Activated T-cell treated with anti-CD3 and anti-CD28 coated beads, Interleukin-2, amount 50 U/mL, for 4 hours (primary cell): ENCODE data around the gene PTEN. TPM values are rescaled to one million over a fixed set of nuclear protein-coding genes. Genes with fewer than 3 reads are reported as not detected.
"Not testable (repeated sequence)": the region's sequence is repeated elsewhere in the genome, so short reads cannot be mapped to it uniquely, and the experiment has no call there.

Source experiments
- ATAC-seq, 2 donors: fragments of 200-7000 bp; cut with Tn5 transposase; one replicate each; pipeline ENCODE4 v1.10.0; 2021
- DNase-seq: peaks from one replicate; pipeline ENCODE4 v3.0.0-alpha.2; 2020
- H3K27me3 Mint-ChIP-seq: one replicate; pipeline ENCODE4 v1.8.0; 2021; ENCODE audit warnings: low read depth, mixed read lengths
- H3K36me3 Mint-ChIP-seq: one replicate; pipeline ENCODE4 v1.8.0; 2022; ENCODE audit warnings: mixed read lengths; ENCODE audit not compliant: insufficient read depth
- H3K4me1 Mint-ChIP-seq: one replicate; pipeline ENCODE4 v1.8.0; 2021; ENCODE audit warnings: low read depth, mixed read lengths
- H3K4me3 Mint-ChIP-seq: one replicate; pipeline ENCODE4 v1.8.0; 2021; ENCODE audit warnings: mild to moderate bottlenecking, moderate library complexity, mixed read lengths
- H3K9me3 Mint-ChIP-seq: one replicate; pipeline ENCODE4 v1.8.0; 2021; ENCODE audit warnings: mixed read lengths
- total RNA-seq, 3 donors: library from RNA; stranded (reverse); gene quantifications; one replicate each; pipeline ENCODE4 v1.2.1, GENCODE V29; 2021

Gene PTEN
- total RNA-seq, 3 donors from 2014 or later: 32.8 to 37.2 (median 35.5) TPM

GRCh38 chr10:87838650-87839049, 24.8 kb upstream of the PTEN start:
- ATAC-seq (no peak), DNase-seq (no peak)
- Mint-ChIP-seq H3K4me1 (no peaks in the 10 kb centered on the region), H3K36me3 (peaks cover 2% of the 10 kb centered on the region), H3K4me3 (no peak overlapping the region), H3K27me3 (no peaks in the 10 kb centered on the region), H3K9me3 (peaks cover 6% of the 10 kb centered on the region)

- no peak for ATAC-seq
- no peak for DNase-seq
- Mint-ChIP-seq H3K4me1 (no peaks in the 10 kb centered on the region), H3K27me3 (no peaks in the 10 kb centered on the region), H3K36me3 (peaks cover 2% of the 10 kb centered on the region), H3K9me3 (peaks cover 6% of the 10 kb centered on the region), H3K4me3 (no peak overlapping the region)
Observed at GRCh38 chr10:87841186-87841585, 22.2 kb upstream of the PTEN start.

GRCh38 chr10:87842220-87842641, 21.2 kb upstream of the PTEN start:
- H3K4me3 Mint-ChIP-seq: no peak overlapping the region
- H3K36me3 Mint-ChIP-seq: no peaks in the 10 kb centered on the region
- ATAC-seq (no peak), DNase-seq (no peak)
- H3K4me1 Mint-ChIP-seq: no peaks in the 10 kb centered on the region
- no peaks in the 10 kb centered on the region for H3K9me3 Mint-ChIP-seq
- H3K27me3 Mint-ChIP-seq: no peaks in the 10 kb centered on the region

GRCh38 chr10:87842776-87843497, 20.5 kb upstream of the PTEN start:
- no peak overlapping the region for H3K4me3 Mint-ChIP-seq
- H3K4me1 Mint-ChIP-seq: no peaks in the 10 kb centered on the region
- no peaks in the 10 kb centered on the region for H3K36me3 Mint-ChIP-seq
- ATAC-seq (no peak), DNase-seq (no peak)
- no peaks in the 10 kb centered on the region for H3K27me3 Mint-ChIP-seq
- H3K9me3 Mint-ChIP-seq: no peaks in the 10 kb centered on the region

GRCh38 chr10:87843714-87844113, 19.7 kb upstream of the PTEN start:
- Mint-ChIP-seq H3K4me3 (no peak overlapping the region), H3K4me1 (no peaks in the 10 kb centered on the region), H3K36me3 (no peaks in the 10 kb centered on the region), H3K9me3 (no peaks in the 10 kb centered on the region), H3K27me3 (no peaks in the 10 kb centered on the region)
- DNase-seq (no peak), ATAC-seq (no peak)

- DNase-seq (no peak), ATAC-seq (peak; percentile 46 to 51)
- Mint-ChIP-seq H3K4me1 (no peaks in the 10 kb centered on the region), H3K9me3 (no peaks in the 10 kb centered on the region), H3K4me3 (no peak overlapping the region), H3K36me3 (no peaks in the 10 kb centered on the region), H3K27me3 (no peaks in the 10 kb centered on the region)
Observed at GRCh38 chr10:87844837-87845623, 18.4 kb upstream of the PTEN start.

GRCh38 chr10:87845624-87845998, 17.8 kb upstream of the PTEN start:
- Mint-ChIP-seq H3K36me3 (no peaks in the 10 kb centered on the region), H3K4me1 (no peaks in the 10 kb centered on the region), H3K4me3 (no peak overlapping the region), H3K9me3 (no peaks in the 10 kb centered on the region), H3K27me3 (no peaks in the 10 kb centered on the region)
- no peak for DNase-seq
- no peak for ATAC-seq

GRCh38 chr10:87846023-87846422, 17.4 kb upstream of the PTEN start:
- DNase-seq (no peak), ATAC-seq (no peak)
- Mint-ChIP-seq H3K27me3 (no peaks in the 10 kb centered on the region), H3K4me1 (peaks cover 1% of the 10 kb centered on the region), H3K9me3 (no peaks in the 10 kb centered on the region), H3K36me3 (no peaks in the 10 kb centered on the region), H3K4me3 (no peak overlapping the region)

GRCh38 chr10:87846711-87847110, 16.7 kb upstream of the PTEN start:
- H3K4me3 Mint-ChIP-seq, H3K36me3 Mint-ChIP-seq, DNase-seq, H3K9me3 Mint-ChIP-seq, H3K27me3 Mint-ChIP-seq, H3K4me1 Mint-ChIP-seq, ATAC-seq: not testable (repeated sequence)

GRCh38 chr10:87847550-87847949, 15.9 kb upstream of the PTEN start:
- H3K4me1 Mint-ChIP-seq: peaks cover 3% of the 10 kb centered on the region
- H3K9me3 Mint-ChIP-seq: no peaks in the 10 kb centered on the region
- H3K4me3 Mint-ChIP-seq: no peak overlapping the region

GRCh38 chr10:87849001-87849400, 14.4 kb upstream of the PTEN start:
- peaks cover 3% of the 10 kb centered on the region for H3K4me1 Mint-ChIP-seq
- no peak overlapping the region for H3K4me3 Mint-ChIP-seq
- ATAC-seq (no peak), DNase-seq (no peak)
- H3K9me3 Mint-ChIP-seq: no peaks in the 10 kb centered on the region
- no peaks in the 10 kb centered on the region for H3K36me3 Mint-ChIP-seq
- no peaks in the 10 kb centered on the region for H3K27me3 Mint-ChIP-seq

More at GRCh38 chr10:87847550-87847949, 15.9 kb upstream of the PTEN start:
- no peak for ATAC-seq
- DNase-seq: no peak
- H3K36me3 Mint-ChIP-seq: no peaks in the 10 kb centered on the region
- no peaks in the 10 kb centered on the region for H3K27me3 Mint-ChIP-seq

- no peak overlapping the region for H3K4me3 Mint-ChIP-seq
- no peaks in the 10 kb centered on the region for H3K9me3 Mint-ChIP-seq
- no peaks in the 10 kb centered on the region for H3K36me3 Mint-ChIP-seq
- peaks cover 7% of the 10 kb centered on the region for H3K4me1 Mint-ChIP-seq
- ATAC-seq: peak; percentile 84 to 85
- H3K27me3 Mint-ChIP-seq: no peaks in the 10 kb centered on the region
- DNase-seq: peak; percentile 35
Observed at GRCh38 chr10:87850742-87851205, 12.7 kb upstream of the PTEN start.

GRCh38 chr10:87852089-87852488, 11.3 kb upstream of the PTEN start:
- H3K4me3 Mint-ChIP-seq: no peak overlapping the region
- DNase-seq (no peak), ATAC-seq (no peak)
- H3K4me1 Mint-ChIP-seq: peaks cover 8% of the 10 kb centered on the region
- no peaks in the 10 kb centered on the region for H3K36me3 Mint-ChIP-seq
- no peaks in the 10 kb centered on the region for H3K9me3 Mint-ChIP-seq
- no peaks in the 10 kb centered on the region for H3K27me3 Mint-ChIP-seq

- not testable (repeated sequence) for ATAC-seq, H3K4me3 Mint-ChIP-seq, H3K4me1 Mint-ChIP-seq, H3K36me3 Mint-ChIP-seq, H3K27me3 Mint-ChIP-seq, H3K9me3 Mint-ChIP-seq, DNase-seq
Observed at GRCh38 chr10:87855247-87855646, 8.2 kb upstream of the PTEN start.

- peaks cover 13% of the 10 kb centered on the region for H3K4me1 Mint-ChIP-seq
- not testable (repeated sequence) for H3K4me3 Mint-ChIP-seq, H3K27me3 Mint-ChIP-seq, H3K36me3 Mint-ChIP-seq, H3K9me3 Mint-ChIP-seq, DNase-seq, ATAC-seq
Observed at GRCh38 chr10:87855665-87856064, 7.8 kb upstream of the PTEN start.
